IMR-90 (cell line): Measurements from ENCODE around the gene UTP3.

Experiments used
- BHLHE40 ChIP-seq: fragments of 150-350 bp; IDR thresholded peaks from 2 replicates; pipeline ENCODE4 v1.6.1; 2016; ENCODE audit warnings: mild to moderate bottlenecking, low read depth, low read length
- CEBPB ChIP-seq: IDR thresholded peaks from 2 replicates; pipeline ENCODE4 v1.6.1; 2012; ENCODE audit warnings: low read depth, low read length, improper control_type of control experiment
- CHD1 ChIP-seq: IDR thresholded peaks from 2 replicates; pipeline ENCODE4 v1.6.1; 2012; ENCODE audit warnings: low read depth, low read length, improper control_type of control experiment
- FOS ChIP-seq: fragments of 150-350 bp; IDR thresholded peaks from 2 replicates; pipeline ENCODE4 v1.6.1; 2016; ENCODE audit warnings: low read depth, low read length
- MAZ ChIP-seq: IDR thresholded peaks from 2 replicates; pipeline ENCODE4 v1.6.1; 2012; ENCODE audit warnings: low read depth, mild to moderate bottlenecking, low read length, improper control_type of control experiment, moderate library complexity, borderline replicate concordance
- MXI1 ChIP-seq: IDR thresholded peaks from 2 replicates; pipeline ENCODE4 v1.6.1; 2012; ENCODE audit warnings: low read depth, mild to moderate bottlenecking, low read length, moderate library complexity, borderline replicate concordance
- NFE2L2 ChIP-seq: fragments of 150-350 bp; IDR thresholded peaks from 2 replicates; pipeline ENCODE4 v1.6.1; 2016; ENCODE audit warnings: low read depth, mild to moderate bottlenecking, low read length
- POLR2A ChIP-seq: IDR thresholded peaks from 2 replicates; pipeline ENCODE4 v1.6.1; 2012; ENCODE audit warnings: mild to moderate bottlenecking, low read depth, low read length
- RAD21 ChIP-seq: IDR thresholded peaks from 2 replicates; pipeline ENCODE4 v1.6.1; 2012; ENCODE audit warnings: low read length, improper control_type of control experiment
- RCOR1 ChIP-seq: IDR thresholded peaks from 2 replicates; pipeline ENCODE4 v1.6.1; 2012; ENCODE audit warnings: mild to moderate bottlenecking, low read length, improper control_type of control experiment; ENCODE audit not compliant: insufficient replicate concordance
- RFX5 ChIP-seq: IDR thresholded peaks from 2 replicates; pipeline ENCODE4 v1.8.0; 2012; ENCODE audit warnings: low read depth, mild to moderate bottlenecking, low read length, moderate library complexity
- TF ChIP-seq, protein P1 (sequence below): conservative IDR thresholded peaks from 2 replicates; pipeline ENCODE4 v1.5.1; 2012; ENCODE audit warnings: mild to moderate bottlenecking, low read depth, low read length, improper control_type of control experiment
- TF ChIP-seq, protein P2 (sequence below): fragments of 150-350 bp; IDR thresholded peaks from 2 replicates; pipeline ENCODE4 v1.6.1; 2016; ENCODE audit warnings: low read depth, mild to moderate bottlenecking, low read length, moderate library complexity, borderline replicate concordance
- TF ChIP-seq, protein P3 (sequence below): fragments of 150-350 bp; IDR thresholded peaks from 2 replicates; pipeline ENCODE4 v1.6.1; 2017; ENCODE audit warnings: mild to moderate bottlenecking, antibody characterized with exemption, low read length, low read depth

DNA sequence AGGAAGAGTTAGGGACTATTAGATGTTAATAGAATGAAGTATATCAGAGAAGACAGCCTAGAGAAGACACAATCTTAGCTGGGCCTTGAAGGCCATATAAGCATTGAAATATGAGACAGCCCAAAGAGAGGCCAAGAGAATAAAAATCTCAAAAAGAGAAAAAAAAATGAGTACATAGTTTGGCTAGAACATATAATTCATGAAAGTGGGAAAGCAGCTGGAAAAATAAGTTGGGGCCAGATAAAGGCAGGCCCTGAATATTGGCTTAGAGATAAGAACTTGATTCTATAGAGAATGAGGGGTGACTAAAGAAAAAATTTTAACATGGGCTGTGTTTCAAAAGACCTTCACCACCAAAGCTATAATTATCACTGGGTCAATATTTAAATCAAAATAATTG, 7.4 kb upstream of the UTP3 start:
- TF ChIP-seq POLR2A: no peak
- TF ChIP-seq, protein P1, sequence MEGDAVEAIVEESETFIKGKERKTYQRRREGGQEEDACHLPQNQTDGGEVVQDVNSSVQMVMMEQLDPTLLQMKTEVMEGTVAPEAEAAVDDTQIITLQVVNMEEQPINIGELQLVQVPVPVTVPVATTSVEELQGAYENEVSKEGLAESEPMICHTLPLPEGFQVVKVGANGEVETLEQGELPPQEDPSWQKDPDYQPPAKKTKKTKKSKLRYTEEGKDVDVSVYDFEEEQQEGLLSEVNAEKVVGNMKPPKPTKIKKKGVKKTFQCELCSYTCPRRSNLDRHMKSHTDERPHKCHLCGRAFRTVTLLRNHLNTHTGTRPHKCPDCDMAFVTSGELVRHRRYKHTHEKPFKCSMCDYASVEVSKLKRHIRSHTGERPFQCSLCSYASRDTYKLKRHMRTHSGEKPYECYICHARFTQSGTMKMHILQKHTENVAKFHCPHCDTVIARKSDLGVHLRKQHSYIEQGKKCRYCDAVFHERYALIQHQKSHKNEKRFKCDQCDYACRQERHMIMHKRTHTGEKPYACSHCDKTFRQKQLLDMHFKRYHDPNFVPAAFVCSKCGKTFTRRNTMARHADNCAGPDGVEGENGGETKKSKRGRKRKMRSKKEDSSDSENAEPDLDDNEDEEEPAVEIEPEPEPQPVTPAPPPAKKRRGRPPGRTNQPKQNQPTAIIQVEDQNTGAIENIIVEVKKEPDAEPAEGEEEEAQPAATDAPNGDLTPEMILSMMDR: no peak
- TF ChIP-seq CHD1: no peak
- no peak for TF ChIP-seq MXI1
- no peak for TF ChIP-seq RFX5
- TF ChIP-seq RAD21: no peak
- TF ChIP-seq, protein P2, sequence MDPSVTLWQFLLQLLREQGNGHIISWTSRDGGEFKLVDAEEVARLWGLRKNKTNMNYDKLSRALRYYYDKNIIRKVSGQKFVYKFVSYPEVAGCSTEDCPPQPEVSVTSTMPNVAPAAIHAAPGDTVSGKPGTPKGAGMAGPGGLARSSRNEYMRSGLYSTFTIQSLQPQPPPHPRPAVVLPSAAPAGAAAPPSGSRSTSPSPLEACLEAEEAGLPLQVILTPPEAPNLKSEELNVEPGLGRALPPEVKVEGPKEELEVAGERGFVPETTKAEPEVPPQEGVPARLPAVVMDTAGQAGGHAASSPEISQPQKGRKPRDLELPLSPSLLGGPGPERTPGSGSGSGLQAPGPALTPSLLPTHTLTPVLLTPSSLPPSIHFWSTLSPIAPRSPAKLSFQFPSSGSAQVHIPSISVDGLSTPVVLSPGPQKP: no peak
- TF ChIP-seq CEBPB: no peak
- no peak for TF ChIP-seq RCOR1
- TF ChIP-seq MAZ: no peak
- no peak for TF ChIP-seq BHLHE40
- TF ChIP-seq, protein P3, sequence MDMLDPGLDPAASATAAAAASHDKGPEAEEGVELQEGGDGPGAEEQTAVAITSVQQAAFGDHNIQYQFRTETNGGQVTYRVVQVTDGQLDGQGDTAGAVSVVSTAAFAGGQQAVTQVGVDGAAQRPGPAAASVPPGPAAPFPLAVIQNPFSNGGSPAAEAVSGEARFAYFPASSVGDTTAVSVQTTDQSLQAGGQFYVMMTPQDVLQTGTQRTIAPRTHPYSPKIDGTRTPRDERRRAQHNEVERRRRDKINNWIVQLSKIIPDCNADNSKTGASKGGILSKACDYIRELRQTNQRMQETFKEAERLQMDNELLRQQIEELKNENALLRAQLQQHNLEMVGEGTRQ: no peak
- no peak for TF ChIP-seq NFE2L2
- TF ChIP-seq FOS: no peak
